Superior temporal gyrus (tissue), 1 donor: ENCODE results near the gene CNTNAP2.
"Not testable (repeated sequence)": the region's sequence is repeated elsewhere in the genome, so short reads cannot be mapped to it uniquely, and the experiment has no call there.

Experiments
- DNase-seq: peaks from one replicate; pipeline ENCODE4 v3.0.0-alpha.2; 2016; ENCODE audit errors: extremely low spot score

Gene CNTNAP2

GRCh38 chr7:146876411-146876810, 759.8 kb downstream of the CNTNAP2 start:
- no peak for DNase-seq

DNA sequence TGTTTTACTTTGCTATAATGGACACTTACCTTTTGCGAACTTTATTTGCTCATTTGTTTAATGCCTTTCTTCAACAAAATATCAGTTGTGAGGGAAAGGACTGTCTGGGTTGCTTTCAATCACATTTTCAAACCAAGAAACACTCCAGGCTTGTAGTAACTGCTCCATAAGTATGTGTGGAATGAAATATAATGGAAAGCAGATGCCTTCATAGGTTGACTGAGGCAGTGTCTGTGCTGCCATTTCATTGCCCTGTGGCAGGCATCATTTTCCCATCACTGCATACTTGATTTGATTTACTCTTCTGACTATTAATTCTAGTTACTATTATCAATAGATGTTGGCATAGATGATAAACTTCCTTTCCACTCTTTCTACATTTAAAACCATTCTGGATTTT, 762.3 kb downstream of the CNTNAP2 start:
- DNase-seq, result no peak

GRCh38 chr7:146885231-146885630, 768.6 kb downstream of the CNTNAP2 start:
- DNase-seq, result no peak

GRCh38 chr7:146889806-146890555, 773.4 kb downstream of the CNTNAP2 start:
- DNase-seq, result no peak

GRCh38 chr7:146892151-146892550, 775.5 kb downstream of the CNTNAP2 start:
- no peak for DNase-seq

DNA sequence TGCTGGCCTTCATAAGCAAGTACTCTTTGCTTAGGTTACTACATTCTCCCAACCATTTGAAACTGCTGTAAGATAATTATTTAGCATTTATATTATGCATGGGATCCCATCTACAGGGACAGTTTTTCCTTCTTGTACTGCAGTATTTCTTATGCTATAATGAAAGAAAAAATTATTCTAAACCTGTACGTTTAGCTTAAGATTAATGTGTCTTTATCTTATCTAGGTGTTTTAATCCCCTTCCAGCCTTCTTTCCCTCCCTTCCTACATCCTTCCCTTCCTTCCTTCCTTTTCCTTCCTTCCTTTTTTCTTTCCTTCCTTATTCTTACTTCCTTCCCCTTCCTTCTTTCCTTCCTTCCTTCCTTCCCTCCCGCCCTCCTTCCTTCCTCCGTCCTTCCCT, 778.3 kb downstream of the CNTNAP2 start:
- no peak for DNase-seq

GRCh38 chr7:146902266-146902665, 785.7 kb downstream of the CNTNAP2 start:
- no peak for DNase-seq

DNA sequence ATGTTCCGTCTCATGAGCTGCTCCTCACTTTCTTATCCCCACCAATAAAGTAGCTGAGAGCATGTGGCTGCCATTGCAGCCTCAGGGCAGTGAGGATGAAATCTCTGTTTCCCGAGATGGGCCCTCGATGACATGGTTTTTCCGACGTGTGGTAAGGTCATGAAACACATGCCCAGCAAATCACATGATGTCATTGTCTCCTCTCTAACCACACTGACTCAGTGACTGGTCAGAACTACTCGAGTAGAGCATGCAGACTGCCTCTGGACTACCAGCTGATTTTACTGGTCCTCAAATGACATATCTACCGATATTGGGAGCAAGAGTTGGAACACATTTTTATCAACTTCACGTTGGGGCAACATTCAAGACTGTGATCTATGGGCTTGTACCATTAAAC, 786.1 kb downstream of the CNTNAP2 start:
- DNase-seq, result no peak

- not testable (repeated sequence) for DNase-seq
Measured at GRCh38 chr7:146905746-146906145, 789.1 kb downstream of the CNTNAP2 start.

DNA sequence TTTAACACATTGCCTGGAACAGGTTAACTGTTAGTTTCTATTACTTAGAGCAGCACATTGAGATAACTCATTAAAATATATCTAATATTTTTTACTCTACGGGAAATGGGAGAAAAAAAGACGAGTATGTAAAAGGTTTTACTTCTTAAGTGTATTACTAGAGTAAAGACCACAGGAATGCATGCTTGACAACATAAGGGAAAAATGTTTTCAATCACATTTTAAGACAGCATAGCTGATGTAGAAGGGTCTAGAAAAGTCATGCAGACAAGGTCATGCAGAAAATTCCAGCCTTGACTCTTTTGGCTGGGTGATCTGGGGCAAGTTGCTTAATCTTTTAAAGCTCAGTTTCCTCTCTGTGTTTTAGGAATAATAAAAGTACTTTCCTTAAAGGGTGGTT, 806.2 kb downstream of the CNTNAP2 start:
- no peak for DNase-seq

GRCh38 chr7:146926841-146927240, 810.2 kb downstream of the CNTNAP2 start:
- no peak for DNase-seq

GRCh38 chr7:146937836-146938235, 821.2 kb downstream of the CNTNAP2 start:
- no peak for DNase-seq

- no peak for DNase-seq
Measured at GRCh38 chr7:146943483-146943882, 826.9 kb downstream of the CNTNAP2 start.

- DNase-seq, result no peak
Measured at GRCh38 chr7:146948703-146949102, 832.1 kb downstream of the CNTNAP2 start.

DNA sequence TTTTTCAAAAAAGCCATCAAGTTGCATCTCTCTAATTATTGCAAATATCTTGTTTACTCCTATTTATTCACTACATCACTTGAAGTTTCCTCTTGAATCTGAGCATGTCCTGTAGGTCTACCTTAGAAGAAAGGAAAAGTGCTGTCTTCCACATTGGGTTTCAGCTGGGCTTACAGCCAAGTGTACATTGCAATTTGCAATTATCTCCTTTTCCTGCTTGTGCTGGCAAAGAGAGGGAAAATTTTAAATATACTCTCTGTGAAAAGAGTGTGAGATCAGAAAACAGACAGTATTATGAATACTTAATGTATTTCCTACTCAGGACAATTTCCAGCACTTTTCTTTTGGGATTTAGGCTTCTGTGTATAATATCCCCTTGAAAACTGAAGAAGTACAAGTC, 839.7 kb downstream of the CNTNAP2 start:
- DNase-seq, result no peak

DNA sequence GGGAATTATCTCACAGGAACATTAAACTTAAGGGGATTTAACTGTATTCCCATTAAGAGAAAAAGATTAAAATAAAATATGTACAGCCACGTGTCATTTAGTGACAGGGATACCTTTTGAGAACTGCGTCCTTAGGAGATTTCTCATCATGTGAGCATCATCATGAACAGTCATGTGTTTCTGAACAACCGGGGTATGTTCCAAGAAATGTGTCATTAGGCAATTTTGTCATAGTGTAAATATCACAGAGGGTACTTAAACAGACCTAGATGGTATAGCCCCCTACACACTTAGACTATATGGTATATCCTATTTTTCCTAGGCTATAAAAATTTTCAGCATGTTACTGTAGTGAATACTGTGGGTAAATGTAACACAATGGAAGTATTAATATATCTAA, 840.3 kb downstream of the CNTNAP2 start:
- no peak for DNase-seq

DNA sequence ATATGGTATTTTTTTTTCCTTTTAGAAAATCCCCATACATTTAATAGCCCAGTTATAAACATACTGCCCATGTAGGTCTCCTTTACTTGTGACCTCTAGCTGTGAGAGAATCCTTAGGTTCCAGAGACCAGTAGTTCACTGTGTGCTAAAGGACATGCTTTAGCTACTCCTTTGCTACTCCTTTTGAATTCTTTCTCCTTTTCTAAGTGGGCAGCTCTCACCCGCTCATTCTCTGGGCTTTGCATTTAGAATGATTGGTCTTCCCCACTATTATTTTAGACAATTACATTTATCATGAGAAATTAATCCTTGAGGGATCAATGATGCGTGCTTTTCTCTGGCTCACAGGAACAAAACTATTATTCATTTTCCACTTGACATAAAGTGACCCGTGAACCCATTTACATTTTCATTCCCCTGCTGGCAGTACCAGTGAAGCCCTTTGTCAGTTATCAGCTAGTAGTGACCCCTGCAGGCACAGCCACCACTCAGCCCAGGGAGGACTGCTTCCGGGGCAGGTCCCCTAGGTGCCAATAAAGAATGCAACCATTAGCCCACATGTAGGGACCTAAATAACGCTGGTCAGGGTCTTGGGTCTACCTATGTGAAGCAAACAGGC, 844.3 kb downstream of the CNTNAP2 start:
- no peak for DNase-seq

DNA sequence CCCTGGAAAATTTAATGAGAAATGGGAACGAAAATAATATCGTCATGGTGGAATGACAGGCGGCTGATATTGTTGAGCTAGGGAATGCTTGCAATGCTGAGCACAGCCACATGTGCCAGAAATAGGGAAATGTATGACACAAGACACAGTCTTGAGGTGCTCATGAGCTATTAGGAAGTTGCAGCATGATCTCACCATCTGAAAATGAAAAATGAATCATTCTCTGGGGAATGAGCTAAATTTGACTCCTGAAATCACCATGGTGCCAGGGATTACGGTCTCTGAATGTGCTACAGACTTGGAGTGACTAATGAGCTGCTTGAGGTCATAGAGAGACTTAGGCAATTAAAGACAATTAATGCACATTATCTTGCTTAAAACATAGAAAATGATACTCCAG, 845.0 kb downstream of the CNTNAP2 start:
- no peak for DNase-seq

DNA sequence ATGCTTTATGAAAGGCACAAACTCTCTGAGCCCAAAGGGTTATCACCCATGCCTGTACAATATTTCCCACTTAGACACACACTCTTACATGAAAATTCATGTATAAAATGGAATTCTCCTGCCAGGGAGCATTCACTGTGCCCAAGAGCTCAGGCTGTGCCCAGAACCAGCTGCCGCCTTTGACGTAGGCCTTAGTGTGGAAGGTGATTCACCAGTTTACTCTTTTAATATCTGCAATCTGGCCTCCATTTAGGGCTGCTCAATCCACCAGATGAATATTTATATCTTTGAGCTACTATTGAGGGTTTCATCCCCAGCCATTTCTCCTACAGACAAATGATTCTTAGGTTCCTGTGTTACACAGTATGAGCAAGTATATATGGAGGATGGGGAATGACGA, 849.7 kb downstream of the CNTNAP2 start:
- DNase-seq, result no peak

DNA sequence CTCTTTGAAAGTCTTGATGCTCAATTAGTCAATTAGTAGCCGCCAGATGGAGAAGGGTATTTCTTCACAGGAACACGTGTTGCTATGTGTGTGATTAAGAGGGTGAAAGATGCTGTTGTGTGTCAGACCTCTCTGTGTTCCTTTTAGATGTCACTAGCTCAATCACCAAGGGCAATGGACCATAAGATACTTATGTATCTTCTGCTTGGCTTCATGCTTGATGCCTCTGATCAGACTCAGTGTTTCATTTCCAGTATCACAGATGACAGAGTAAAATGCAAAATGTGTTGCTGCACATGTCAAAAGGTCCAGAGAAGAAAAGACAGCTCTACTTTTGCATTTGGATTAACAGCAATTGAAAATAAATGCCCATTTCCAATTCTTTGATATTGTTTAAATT, 865.9 kb downstream of the CNTNAP2 start:
- no peak for DNase-seq

- no peak for DNase-seq
Measured at GRCh38 chr7:146991596-146991995, 875.0 kb downstream of the CNTNAP2 start.

GRCh38 chr7:146993764-146994163, 877.2 kb downstream of the CNTNAP2 start:
- DNase-seq, result no peak

DNA sequence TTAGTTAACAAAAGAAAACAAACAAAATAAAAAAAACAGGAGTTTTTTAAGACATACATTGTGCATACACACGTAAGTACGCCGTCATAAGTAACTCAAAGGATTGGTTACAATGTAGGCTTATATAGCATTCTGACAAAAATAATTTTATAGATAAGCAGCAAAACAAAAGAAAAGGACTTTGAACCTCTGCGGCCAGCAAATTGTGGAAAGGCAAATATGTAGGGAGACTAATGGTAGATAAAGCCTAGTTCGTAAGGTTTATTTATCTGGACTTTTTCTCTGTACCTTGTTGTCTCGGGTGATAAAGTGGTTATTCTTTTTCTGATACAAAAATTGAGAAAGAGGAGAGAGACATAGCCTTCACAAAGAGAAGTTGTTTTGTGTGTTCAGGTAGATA, 891.9 kb downstream of the CNTNAP2 start:
- DNase-seq, result no peak

DNA sequence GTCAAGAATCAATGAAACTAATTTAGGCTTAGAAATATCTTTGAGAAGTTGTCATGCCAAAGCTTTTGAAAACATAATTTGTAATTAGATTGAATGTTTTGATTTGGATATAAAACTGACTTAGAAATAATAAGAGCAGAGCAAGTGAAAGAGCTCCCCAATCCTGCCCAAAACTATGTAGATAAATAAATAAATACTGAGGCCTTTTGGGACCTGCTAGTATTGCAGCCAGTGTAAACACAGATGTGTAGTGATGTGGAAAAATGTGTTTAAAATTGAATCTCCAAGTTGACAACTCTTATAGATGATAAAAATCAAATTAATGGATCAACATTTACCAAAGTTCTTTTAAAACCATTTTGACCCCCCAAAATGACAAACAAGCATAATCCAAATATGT, 896.1 kb downstream of the CNTNAP2 start:
- no peak for DNase-seq
